Uterus (tissue), 2 donors: ENCODE measurements around the gene ARHGEF17.

Source experiments
- POLR2A ChIP-seq, 2 donors: fragments of 450-650 bp; IDR thresholded peaks; one replicate each; pipeline ENCODE4 v1.6.1; 2016; ENCODE audit warnings: antibody characterized with exemption in 2 of 2, mild to moderate bottlenecking in 1 of 2, moderate library complexity in 1 of 2
- TF ChIP-seq, protein P1 (sequence below), 4 experiments: fragments of 200-600 bp in 2 of 4; fragments of 450-650 bp in 2 of 4; sonication (generic) in 2 of 4; IDR thresholded peaks; one replicate each; pipeline ENCODE4 v1.5.1; 2016 to 2019; ENCODE audit warnings: antibody characterized with exemption in 4 of 4, mild to moderate bottlenecking in 2 of 4, moderate library complexity in 1 of 4

DNA sequence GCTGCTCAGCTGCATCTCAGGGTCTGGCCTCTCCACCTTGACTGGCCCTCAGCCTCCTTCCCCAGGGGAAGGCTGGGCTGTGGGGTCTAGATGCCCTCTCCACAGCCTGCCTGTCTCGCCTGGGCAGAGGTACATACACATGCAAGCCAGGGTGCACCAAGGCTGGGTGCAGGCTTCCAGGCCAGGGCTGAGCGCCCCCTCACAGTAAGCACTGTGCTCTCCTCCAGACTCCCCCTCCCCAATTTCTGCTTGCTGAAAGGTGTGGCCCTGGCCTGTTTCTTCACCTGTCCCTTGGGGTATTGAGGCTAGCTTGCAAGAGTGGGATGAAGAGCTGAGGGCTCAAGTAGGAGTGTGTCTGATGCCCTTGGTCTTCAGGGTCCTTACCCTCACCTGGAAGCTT, 90.6 kb downstream of the ARHGEF17 start:
- TF ChIP-seq POLR2A (IDR thresholded peaks at IDR 0.05), result no peak
- TF ChIP-seq, protein P1, sequence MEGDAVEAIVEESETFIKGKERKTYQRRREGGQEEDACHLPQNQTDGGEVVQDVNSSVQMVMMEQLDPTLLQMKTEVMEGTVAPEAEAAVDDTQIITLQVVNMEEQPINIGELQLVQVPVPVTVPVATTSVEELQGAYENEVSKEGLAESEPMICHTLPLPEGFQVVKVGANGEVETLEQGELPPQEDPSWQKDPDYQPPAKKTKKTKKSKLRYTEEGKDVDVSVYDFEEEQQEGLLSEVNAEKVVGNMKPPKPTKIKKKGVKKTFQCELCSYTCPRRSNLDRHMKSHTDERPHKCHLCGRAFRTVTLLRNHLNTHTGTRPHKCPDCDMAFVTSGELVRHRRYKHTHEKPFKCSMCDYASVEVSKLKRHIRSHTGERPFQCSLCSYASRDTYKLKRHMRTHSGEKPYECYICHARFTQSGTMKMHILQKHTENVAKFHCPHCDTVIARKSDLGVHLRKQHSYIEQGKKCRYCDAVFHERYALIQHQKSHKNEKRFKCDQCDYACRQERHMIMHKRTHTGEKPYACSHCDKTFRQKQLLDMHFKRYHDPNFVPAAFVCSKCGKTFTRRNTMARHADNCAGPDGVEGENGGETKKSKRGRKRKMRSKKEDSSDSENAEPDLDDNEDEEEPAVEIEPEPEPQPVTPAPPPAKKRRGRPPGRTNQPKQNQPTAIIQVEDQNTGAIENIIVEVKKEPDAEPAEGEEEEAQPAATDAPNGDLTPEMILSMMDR (IDR thresholded peaks at IDR 0.05), result no peak
